Loucy (cell line): Measurements from ENCODE around the gene CHL1.

Experiments
- CTCF ChIP-seq: fragments of 200-600 bp; sonication (generic); conservative IDR thresholded peaks from 2 replicates; pipeline ENCODE4 v1.5.1; 2014; ENCODE audit warnings: mild to moderate bottlenecking, antibody characterized with exemption, low read length
- EZH2phosphoT487 ChIP-seq: fragments of 200-600 bp; IDR thresholded peaks from 2 replicates; pipeline ENCODE4 v1.6.1; 2018; ENCODE audit warnings: antibody characterized with exemption, mild to moderate bottlenecking, moderate library complexity, borderline replicate concordance

- TF ChIP-seq EZH2phosphoT487 (no peak), CTCF (no peak)
Measured at GRCh38 chr3:228442-229182, 32.0 kb downstream of the CHL1 start.
